Upper lobe of left lung (tissue), 6 donors: ENCODE data around the gene CCNK. TPM values are rescaled to one million over a fixed set of nuclear protein-coding genes. Genes with fewer than 3 reads are reported as not detected.

Source experiments
- ATAC-seq, 2 donors: fragments of 200-7000 bp; cut with Tn5 transposase; one replicate each; pipeline ENCODE4 v1.9.1; 2022; ENCODE audit warnings: mild to moderate bottlenecking in 2 of 2, moderate library complexity in 2 of 2; ENCODE audit not compliant: low FRiP score in 2 of 2
- DNase-seq, 2 donors: peaks; one replicate each; pipeline ENCODE4 v3.0.0-alpha.2; 2019 to 2020
- H3K27ac ChIP-seq, 4 donors: fragments of 200-600 bp; sonication (generic); one replicate each; pipeline ENCODE4 v1.5.1; 2016 to 2019
- H3K27me3 ChIP-seq, 4 donors: fragments of 200-600 bp; sonication (generic); one replicate each; pipeline ENCODE4 v1.5.1; 2017 to 2019
- H3K36me3 ChIP-seq, 4 donors: fragments of 200-600 bp; sonication (generic); one replicate each; pipeline ENCODE4 v1.5.1; 2016 to 2019
- H3K4me1 ChIP-seq, 4 donors: fragments of 200-600 bp; sonication (generic); one replicate each; pipeline ENCODE4 v1.5.1; 2018 to 2019
- H3K4me3 ChIP-seq, 4 donors: fragments of 200-600 bp; sonication (generic); one replicate each; pipeline ENCODE4 v1.5.1; 2017 to 2019; ENCODE audit warnings: mild to moderate bottlenecking in 2 of 4, moderate library complexity in 1 of 4
- H3K9me3 ChIP-seq, 4 donors: fragments of 200-600 bp; sonication (generic); one replicate each; pipeline ENCODE4 v1.5.1; 2018 to 2019
- EP300 ChIP-seq, 4 donors: sonication (generic); formaldehyde crosslinking; IDR thresholded peaks; one replicate each; pipeline ENCODE4 v1.5.1; 2017; ENCODE audit warnings: antibody characterized with exemption in 4 of 4, control low read depth in 2 of 4
- POLR2A ChIP-seq, 4 donors: fragments of 450-650 bp; IDR thresholded peaks; one replicate each; pipeline ENCODE4 v1.5.1; 2016 to 2017; ENCODE audit warnings: antibody characterized with exemption in 4 of 4, mild to moderate bottlenecking in 2 of 4
- POLR2AphosphoS5 ChIP-seq, 2 donors: sonication (generic); formaldehyde crosslinking; IDR thresholded peaks; one replicate each; pipeline ENCODE4 v1.5.1; 2017; ENCODE audit warnings: antibody characterized with exemption in 2 of 2
- WGBS, 2 donors: methylation state at CpG; one replicate each; pipeline ENCODE4 v1.1.5; 2017 to 2018; 5-methylcytosine and 5-hydroxymethylcytosine counted together
- total RNA-seq, 6 donors: library from RNA; depleted of rRNA in 4 of 6; stranded (reverse); fragments of >200 nt in 4 of 6; gene quantifications; one replicate each; pipeline versions ENCODE4 v1.1.0 to v1.2.1, GENCODE V29; 2016 to 2021
- TF ChIP-seq, protein P1 (sequence below), 6 experiments: fragments of 450-650 bp in 4 of 6; fragments of 200-600 bp in 2 of 6; sonication (generic) in 2 of 6; IDR thresholded peaks; one replicate each; pipeline ENCODE4 v1.5.1; 2016 to 2019; ENCODE audit warnings: antibody characterized with exemption in 6 of 6
- donor health status: DM: no; HTN: no; CAD: no; lungs with moderate emphysema.
- donor health status: DM: no; HTN: yes; CAD: no; lungs with severe emphysema.

The CCNK gene
- total RNA-seq, 6 donors from 2014 or later: 29.8 to 51.1 (median 44.0) TPM

DNA sequence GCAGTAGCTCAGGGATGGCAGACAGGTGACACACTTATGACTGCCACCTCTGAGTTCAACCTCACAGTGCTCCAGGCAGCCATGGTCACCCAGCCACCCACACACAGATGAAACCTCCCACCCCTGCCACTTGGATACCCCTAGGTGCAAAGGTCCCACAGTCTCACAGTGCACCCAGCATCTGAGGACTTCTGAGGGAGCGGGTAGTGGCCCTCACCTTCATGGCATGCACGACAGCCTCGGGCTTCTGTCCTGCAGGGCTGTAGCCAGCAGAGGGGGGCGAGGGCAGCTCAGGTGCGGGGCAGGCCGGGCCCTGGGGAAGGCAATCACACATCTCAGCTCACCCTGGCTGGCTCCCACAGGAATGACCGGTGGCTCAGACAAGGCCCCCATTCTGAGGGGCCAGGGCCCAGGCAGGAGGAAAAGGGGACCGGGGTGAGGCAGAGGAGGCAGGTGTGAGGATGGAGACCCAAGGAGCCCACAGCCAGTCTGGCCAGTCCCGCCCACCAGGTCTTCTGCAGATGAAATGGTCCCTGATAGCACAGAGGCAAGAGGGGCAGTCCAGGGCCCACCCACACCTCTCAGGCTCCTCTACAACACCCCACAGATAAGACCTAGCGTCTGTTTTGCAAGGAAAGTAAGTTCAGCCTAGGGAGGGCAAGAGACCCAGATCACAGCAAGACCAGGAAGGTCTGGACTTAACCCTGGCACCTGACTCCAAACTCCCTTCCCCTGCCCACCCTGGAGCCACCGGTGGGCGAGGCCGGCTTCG is 35.8 kb downstream of the CCNK start:
- TF ChIP-seq POLR2AphosphoS5 (IDR thresholded peaks at IDR 0.05): no peak
- no peaks in the 10 kb centered on the region for H3K9me3 ChIP-seq
- H3K27ac ChIP-seq: no peak overlapping the region
- no peaks in the 10 kb centered on the region for H3K27me3 ChIP-seq
- no peak overlapping the region for H3K4me3 ChIP-seq
- peak; percentile 19 to 75 for DNase-seq
- H3K4me1 ChIP-seq: peaks cover under 1 to 14% (median 8%) of the 10 kb centered on the region in 4 donors
- 86 to 93% methylated on average over 3 to 14 of the region's 14 CpGs for WGBS, 2 donors
- H3K36me3 ChIP-seq: peaks cover 0 to 40% (median 16%) of the 10 kb centered on the region in 4 donors
- ATAC-seq: no peak

DNA sequence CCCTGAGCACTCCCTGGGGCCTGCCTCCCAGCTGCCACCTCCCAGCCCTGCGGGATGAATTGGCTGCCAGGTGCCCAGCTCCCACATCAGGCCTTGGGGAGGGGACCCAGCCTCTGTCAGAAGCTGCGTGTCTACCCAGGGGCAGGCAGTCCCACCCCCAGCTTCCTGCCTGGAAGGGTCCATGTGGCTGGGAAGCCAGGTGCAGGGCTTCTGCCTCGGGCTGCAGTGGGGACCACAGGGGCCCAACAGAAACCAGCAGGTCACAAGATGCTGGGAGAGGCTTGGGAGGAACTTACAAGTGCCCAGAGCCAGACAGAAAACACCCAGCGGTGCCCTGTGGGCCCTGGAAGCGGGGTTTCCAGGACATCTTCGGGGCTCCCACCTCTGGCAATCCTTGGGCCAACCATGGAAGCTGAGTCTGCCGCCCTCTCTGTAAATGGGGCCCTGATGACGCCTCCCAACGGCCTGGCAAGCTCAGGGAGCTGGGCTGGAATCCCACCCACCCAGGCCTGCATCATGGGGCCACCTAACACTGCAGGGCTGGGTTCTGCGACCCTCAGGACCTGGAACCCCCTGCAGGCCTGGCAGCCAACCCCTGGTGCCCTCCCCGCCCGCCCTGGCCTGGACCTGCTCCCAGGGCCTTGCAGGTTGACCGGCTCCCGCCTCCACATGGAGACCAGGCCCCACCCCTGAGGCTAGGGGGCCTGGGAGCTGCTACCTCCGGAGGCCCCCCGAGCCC is 36.6 kb downstream of the CCNK start:
- ATAC-seq (no peak), DNase-seq (peak in 1 of 2 donors; percentile 68)
- peaks cover 0 to 32% (median 10%) of the 10 kb centered on the region in 4 donors for H3K36me3 ChIP-seq
- H3K27me3 ChIP-seq: no peaks in the 10 kb centered on the region
- H3K9me3 ChIP-seq: no peaks in the 10 kb centered on the region
- no peak overlapping the region for H3K4me3 ChIP-seq
- no peak for TF ChIP-seq EP300 (IDR thresholded peaks at IDR 0.05)
- no peak for TF ChIP-seq POLR2A (IDR thresholded peaks at IDR 0.05)
- TF ChIP-seq, protein P1, sequence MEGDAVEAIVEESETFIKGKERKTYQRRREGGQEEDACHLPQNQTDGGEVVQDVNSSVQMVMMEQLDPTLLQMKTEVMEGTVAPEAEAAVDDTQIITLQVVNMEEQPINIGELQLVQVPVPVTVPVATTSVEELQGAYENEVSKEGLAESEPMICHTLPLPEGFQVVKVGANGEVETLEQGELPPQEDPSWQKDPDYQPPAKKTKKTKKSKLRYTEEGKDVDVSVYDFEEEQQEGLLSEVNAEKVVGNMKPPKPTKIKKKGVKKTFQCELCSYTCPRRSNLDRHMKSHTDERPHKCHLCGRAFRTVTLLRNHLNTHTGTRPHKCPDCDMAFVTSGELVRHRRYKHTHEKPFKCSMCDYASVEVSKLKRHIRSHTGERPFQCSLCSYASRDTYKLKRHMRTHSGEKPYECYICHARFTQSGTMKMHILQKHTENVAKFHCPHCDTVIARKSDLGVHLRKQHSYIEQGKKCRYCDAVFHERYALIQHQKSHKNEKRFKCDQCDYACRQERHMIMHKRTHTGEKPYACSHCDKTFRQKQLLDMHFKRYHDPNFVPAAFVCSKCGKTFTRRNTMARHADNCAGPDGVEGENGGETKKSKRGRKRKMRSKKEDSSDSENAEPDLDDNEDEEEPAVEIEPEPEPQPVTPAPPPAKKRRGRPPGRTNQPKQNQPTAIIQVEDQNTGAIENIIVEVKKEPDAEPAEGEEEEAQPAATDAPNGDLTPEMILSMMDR (IDR thresholded peaks at IDR 0.05): no peak
- TF ChIP-seq POLR2AphosphoS5 (IDR thresholded peaks at IDR 0.05): no peak
- H3K27ac ChIP-seq: no peak overlapping the region
- peaks cover 3 to 22% (median 8%) of the 10 kb centered on the region in 4 donors for H3K4me1 ChIP-seq
- 68% methylated on average over 11 of the region's 16 CpGs; no CpG with 5 or more reads in 1 of the 2 donors for WGBS, 2 donors

DNA sequence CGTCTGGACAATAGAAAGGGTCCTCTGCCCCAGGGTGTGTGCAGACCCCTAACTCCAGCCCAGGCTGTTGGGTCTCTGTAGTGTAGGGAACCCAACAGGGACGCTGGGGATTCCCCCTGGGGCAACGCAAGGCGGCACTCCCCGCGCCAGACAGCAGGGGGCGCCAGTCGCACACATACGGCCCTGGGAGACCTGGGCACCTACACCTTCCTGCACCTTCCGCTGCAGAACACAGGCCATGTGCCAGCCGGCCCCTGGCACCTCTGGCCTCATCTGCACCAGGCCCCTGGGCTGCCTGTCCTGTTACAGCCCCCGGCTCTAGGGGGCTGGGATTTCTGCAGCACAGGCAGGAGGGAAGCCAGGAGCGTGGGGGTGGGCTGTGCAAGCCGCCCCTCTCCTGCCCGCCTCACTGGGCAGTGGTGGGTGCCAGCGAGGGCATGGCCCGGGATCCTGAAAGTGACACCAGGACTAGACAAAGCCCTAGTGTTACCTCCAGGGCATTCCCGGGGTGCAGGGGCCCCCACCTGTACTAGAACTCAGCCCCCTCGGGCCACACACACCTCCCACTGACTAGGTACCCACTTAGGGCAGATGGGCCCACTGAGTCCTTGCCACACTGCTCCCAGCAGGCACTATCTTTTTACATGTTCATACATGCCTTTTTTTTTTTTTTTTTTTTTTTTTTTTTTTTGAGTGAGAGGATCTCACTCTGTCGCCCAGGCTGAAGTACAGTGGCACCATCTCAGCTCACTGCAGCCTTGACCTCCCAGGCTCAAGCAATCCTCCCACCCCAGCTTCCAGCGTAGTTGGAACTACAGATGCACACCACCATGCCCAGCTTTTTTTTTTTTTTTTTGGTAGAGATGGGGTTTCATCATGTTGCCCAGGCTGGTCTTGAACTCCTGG is 37.5 kb downstream of the CCNK start:
- H3K27ac ChIP-seq: no peak overlapping the region
- peak; percentile 72 to 73 for ATAC-seq
- no peak overlapping the region for H3K4me3 ChIP-seq
- peaks cover 10 to 31% (median 17%) of the 10 kb centered on the region in 4 donors for H3K4me1 ChIP-seq
- peaks cover 0 to 23% (median 9%) of the 10 kb centered on the region in 4 donors for H3K36me3 ChIP-seq
- no peaks in the 10 kb centered on the region for H3K9me3 ChIP-seq
- no peaks in the 10 kb centered on the region for H3K27me3 ChIP-seq
- TF ChIP-seq POLR2AphosphoS5 (IDR thresholded peaks at IDR 0.05) (no peak), EP300 (IDR thresholded peaks at IDR 0.05) (no peak), POLR2A (IDR thresholded peaks at IDR 0.05) (no peak)
- TF ChIP-seq, protein P1 (IDR thresholded peaks at IDR 0.05): peak; percentile 94 to 99 (median 97)
- DNase-seq: peak; percentile 79 to 97
- 52 to 88% methylated on average over 4 to 18 of the region's 21 CpGs for WGBS, 2 donors

DNA sequence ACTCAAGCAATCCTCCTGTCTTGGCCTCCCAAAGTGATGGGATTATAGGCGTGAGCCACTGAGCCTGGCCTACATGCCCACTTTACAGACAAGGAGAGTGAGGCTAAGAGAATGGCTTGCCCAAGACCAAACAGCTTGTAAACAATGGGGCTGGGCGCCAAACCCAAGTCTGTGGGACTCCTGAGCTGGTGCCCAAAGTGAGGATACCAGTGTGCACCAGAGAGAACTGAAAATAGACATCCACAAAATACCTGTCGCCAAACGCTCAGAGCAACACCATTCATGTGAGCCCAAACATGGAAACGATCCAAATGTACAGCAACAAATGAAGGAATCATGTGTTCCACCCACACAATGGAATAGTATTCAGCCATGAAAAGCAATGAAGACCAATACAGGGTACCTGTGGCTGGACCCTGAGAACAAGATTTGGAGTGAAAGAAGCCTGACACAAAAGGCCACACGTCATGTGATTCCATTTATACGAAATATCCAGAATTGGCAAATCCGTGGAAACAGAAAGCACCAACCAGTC is 38.2 kb downstream of the CCNK start:
- Histone ChIP-seq H3K27ac (no peak overlapping the region), H3K4me1 (peaks cover 17 to 38% (median 23%) of the 10 kb centered on the region in 4 donors), H3K27me3 (no peaks in the 10 kb centered on the region), H3K9me3 (no peaks in the 10 kb centered on the region), H3K36me3 (peaks cover 0 to 16% (median 2%) of the 10 kb centered on the region in 4 donors), H3K4me3 (no peak overlapping the region)
- DNase-seq (no peak), ATAC-seq (no peak)
- TF ChIP-seq POLR2A (IDR thresholded peaks at IDR 0.05) (no peak), EP300 (IDR thresholded peaks at IDR 0.05) (no peak), POLR2AphosphoS5 (IDR thresholded peaks at IDR 0.05) (no peak)
- TF ChIP-seq, protein P1 (IDR thresholded peaks at IDR 0.05): no peak
- 91 to 95% methylated on average over 8 of the region's 8 CpGs for WGBS, 2 donors
